HG02588 (cell line): ENCODE measurements around the gene CYSTM1.
"Not testable (repeated sequence)": the region's sequence is repeated elsewhere in the genome, so short reads cannot be mapped to it uniquely, and the experiment has no call there.

Experiments used
- ATAC-seq: cut with Tn5 transposase; IDR thresholded peaks from one replicate; pipeline ENCODE4 v1.9.1; 2021; ENCODE audit warnings: mild to moderate bottlenecking, moderate library complexity; ENCODE audit not compliant: unreplicated experiment

The CYSTM1 gene

GRCh38 chr5:140148508-140148907 is 26.5 kb upstream of the CYSTM1 start:
- no peak for ATAC-seq

GRCh38 chr5:140150201-140150600 is 24.8 kb upstream of the CYSTM1 start:
- ATAC-seq: no peak

- no peak for ATAC-seq
These were observed 23.6 kb upstream of the CYSTM1 start for GRCh38 chr5:140151144-140152021.

- ATAC-seq: no peak
These were observed 22.7 kb upstream of the CYSTM1 start for GRCh38 chr5:140152022-140152999.

- ATAC-seq: no peak
These were observed 21.7 kb upstream of the CYSTM1 start for GRCh38 chr5:140153255-140153654.

- no peak for ATAC-seq
These were observed 21.1 kb upstream of the CYSTM1 start for GRCh38 chr5:140153905-140154304.

GRCh38 chr5:140154710-140155381 is 20.1 kb upstream of the CYSTM1 start:
- ATAC-seq: not testable (repeated sequence)

GRCh38 chr5:140157032-140157781 is 17.8 kb upstream of the CYSTM1 start:
- ATAC-seq: peak; percentile 93

GRCh38 chr5:140159014-140159927 is 15.7 kb upstream of the CYSTM1 start:
- no peak for ATAC-seq

- ATAC-seq: no peak
These were observed 12.7 kb upstream of the CYSTM1 start for GRCh38 chr5:140162275-140162674.

- no peak for ATAC-seq
These were observed 12.2 kb upstream of the CYSTM1 start for GRCh38 chr5:140162781-140163180.

GRCh38 chr5:140165101-140165922 is 9.7 kb upstream of the CYSTM1 start:
- ATAC-seq: no peak

GRCh38 chr5:140165923-140166270 is 9.1 kb upstream of the CYSTM1 start:
- no peak for ATAC-seq

GRCh38 chr5:140166911-140167310 is 8.1 kb upstream of the CYSTM1 start:
- ATAC-seq: no peak

GRCh38 chr5:140168371-140168770 is 6.6 kb upstream of the CYSTM1 start:
- no peak for ATAC-seq

GRCh38 chr5:140169410-140169809 is 5.6 kb upstream of the CYSTM1 start:
- ATAC-seq: no peak

- ATAC-seq: no peak
These were observed 2.5 kb upstream of the CYSTM1 start for GRCh38 chr5:140172483-140172882.

- no peak for ATAC-seq
These were observed 974 bp upstream of the CYSTM1 start for GRCh38 chr5:140174014-140174413.
